Measurements from ENCODE around the gene CECR2.
"Not testable (repeated sequence)": the region's sequence is repeated elsewhere in the genome, so short reads cannot be mapped to it uniquely, and the experiment has no call there.

Gene CECR2

DNA sequence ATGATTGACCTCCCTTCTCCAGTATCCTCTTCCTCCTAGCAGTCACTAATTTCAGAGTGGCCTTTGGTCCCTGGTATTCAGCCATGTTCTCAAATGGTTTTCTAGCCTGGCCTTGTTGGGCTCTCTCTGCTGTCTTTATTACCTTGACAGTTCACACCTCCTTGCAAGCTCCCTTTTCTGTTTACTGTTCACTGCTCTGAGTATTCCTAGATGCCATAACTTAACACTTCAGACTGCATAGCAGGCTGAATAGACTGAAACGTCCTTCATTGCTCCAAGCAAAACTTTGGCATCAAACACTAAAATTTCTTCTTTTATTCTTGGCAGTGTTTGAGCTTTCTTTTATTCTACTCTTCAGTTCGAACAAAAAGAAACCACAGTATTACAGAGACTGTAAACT is 144.4 kb downstream of the CECR2 start:
- H3K36me3 ChIP-seq, result no peaks in the 10 kb centered on the region
- H3K4me3 ChIP-seq (ENCODE audit: low read depth, low read length), result no peak overlapping the region
- peaks cover 16% of the 10 kb centered on the region for H3K27me3 ChIP-seq
- no peak for DNase-seq
- no peak for TF ChIP-seq CTCF (IDR thresholded peaks at IDR 0.05; ENCODE audit: low read depth, low read length)
- no peaks in the 10 kb centered on the region for H3K4me1 ChIP-seq
- no peaks in the 10 kb centered on the region for H3K9me3 ChIP-seq

GRCh38 chr22:17514084-17514483 is 144.8 kb downstream of the CECR2 start:
- no peak for DNase-seq
- Histone ChIP-seq H3K4me1 (no peaks in the 10 kb centered on the region), H3K36me3 (no peaks in the 10 kb centered on the region), H3K9me3 (no peaks in the 10 kb centered on the region), H3K27me3 (peaks cover 12% of the 10 kb centered on the region), H3K4me3 (ENCODE audit: low read depth, low read length) (no peak overlapping the region)
- TF ChIP-seq CTCF (IDR thresholded peaks at IDR 0.05; ENCODE audit: low read depth, low read length), result no peak

GRCh38 chr22:17518406-17518805 is 149.1 kb downstream of the CECR2 start:
- Histone ChIP-seq H3K27me3 (peaks cover 2% of the 10 kb centered on the region; the same call in 1 of the 2 replicates), H3K9me3 (no peaks in the 10 kb centered on the region; the same call in 1 of the 2 replicates), H3K4me1 (no peaks in the 10 kb centered on the region), H3K36me3 (no peaks in the 10 kb centered on the region), H3K4me3 (ENCODE audit: low read depth, low read length) (no peak overlapping the region)
- no peak for DNase-seq
- TF ChIP-seq CTCF (IDR thresholded peaks at IDR 0.05; ENCODE audit: low read depth, low read length), result no peak

GRCh38 chr22:17521971-17522370 is 152.7 kb downstream of the CECR2 start:
- not testable (repeated sequence) for DNase-seq; H3K36me3 ChIP-seq; H3K27me3 ChIP-seq; H3K9me3 ChIP-seq; H3K4me1 ChIP-seq; H3K4me3 ChIP-seq (ENCODE audit: low read depth, low read length)

- H3K4me3 ChIP-seq (ENCODE audit: low read depth, low read length), result no peak overlapping the region
- no peak for DNase-seq
- H3K9me3 ChIP-seq, result no peaks in the 10 kb centered on the region; the same call in 1 of the 2 replicates
- H3K27me3 ChIP-seq, result 0 out of 2 replicates have a peak, but pooled peaks cover 4% of the 10 kb centered on the region
- H3K4me1 ChIP-seq, result no peaks in the 10 kb centered on the region
- no peaks in the 10 kb centered on the region for H3K36me3 ChIP-seq
- TF ChIP-seq CTCF (IDR thresholded peaks at IDR 0.05; ENCODE audit: low read depth, low read length), result no peak
Measured at GRCh38 chr22:17523925-17524324, 154.7 kb downstream of the CECR2 start.

DNA sequence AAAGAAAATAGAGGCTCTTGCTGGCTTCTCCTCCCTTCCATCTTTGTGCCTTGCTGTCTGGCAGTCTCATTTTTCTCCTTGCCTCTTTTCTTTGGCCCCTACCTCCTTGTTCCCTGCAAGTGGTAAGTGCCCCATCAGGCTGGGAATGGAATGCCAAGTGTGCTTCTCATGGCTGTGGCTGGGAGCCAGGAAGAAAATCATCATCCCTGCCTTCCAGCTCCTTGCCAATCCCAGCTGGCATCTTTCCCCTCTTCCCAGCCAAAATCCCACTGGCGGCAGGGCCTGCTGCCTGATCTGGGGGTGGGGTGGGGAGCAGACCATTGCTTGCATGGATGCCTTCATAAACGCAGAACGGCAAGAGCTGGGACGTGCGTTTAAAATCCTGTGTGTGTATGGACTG is 167.0 kb downstream of the CECR2 start:
- Histone ChIP-seq H3K4me3 (ENCODE audit: low read depth, low read length) (no peak overlapping the region), H3K36me3 (no peaks in the 10 kb centered on the region), H3K9me3 (no peaks in the 10 kb centered on the region), H3K4me1 (no peaks in the 10 kb centered on the region), H3K27me3 (no peaks in the 10 kb centered on the region)
- no peak for TF ChIP-seq CTCF (IDR thresholded peaks at IDR 0.05; ENCODE audit: low read depth, low read length)
- no peak for DNase-seq

DNA sequence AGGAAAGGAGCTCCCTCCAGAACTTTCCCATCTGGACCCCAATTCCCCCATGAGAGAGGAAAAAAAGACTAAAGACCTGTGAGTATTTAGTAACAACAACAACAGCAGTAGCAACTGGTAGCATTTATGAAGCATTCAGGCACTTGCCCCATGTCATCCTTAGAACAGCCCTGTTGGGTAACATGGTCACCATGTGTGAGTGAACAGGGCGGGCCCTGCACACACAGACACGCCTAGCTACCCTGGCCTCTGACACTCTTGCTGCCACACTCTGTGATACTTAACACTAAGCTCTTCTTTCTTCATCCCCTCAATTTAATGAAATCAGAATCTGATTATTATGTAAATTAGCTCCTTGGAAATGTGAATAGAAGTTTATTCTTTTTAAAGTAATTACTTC is 167.9 kb downstream of the CECR2 start:
- no peak for TF ChIP-seq CTCF (IDR thresholded peaks at IDR 0.05; ENCODE audit: low read depth, low read length)
- Histone ChIP-seq H3K9me3 (no peaks in the 10 kb centered on the region), H3K27me3 (no peaks in the 10 kb centered on the region), H3K4me3 (ENCODE audit: low read depth, low read length) (no peak overlapping the region), H3K4me1 (no peaks in the 10 kb centered on the region), H3K36me3 (no peaks in the 10 kb centered on the region)
- no peak for DNase-seq

Measured in BE2C (cell line).